HG03039 (cell line): Measurements from ENCODE around the gene SLMAP.

Source experiments
- ATAC-seq: cut with Tn5 transposase; IDR thresholded peaks from one replicate; pipeline ENCODE4 v1.9.1; 2021; ENCODE audit warnings: mild to moderate bottlenecking, moderate library complexity; ENCODE audit not compliant: unreplicated experiment

SLMAP gene

DNA sequence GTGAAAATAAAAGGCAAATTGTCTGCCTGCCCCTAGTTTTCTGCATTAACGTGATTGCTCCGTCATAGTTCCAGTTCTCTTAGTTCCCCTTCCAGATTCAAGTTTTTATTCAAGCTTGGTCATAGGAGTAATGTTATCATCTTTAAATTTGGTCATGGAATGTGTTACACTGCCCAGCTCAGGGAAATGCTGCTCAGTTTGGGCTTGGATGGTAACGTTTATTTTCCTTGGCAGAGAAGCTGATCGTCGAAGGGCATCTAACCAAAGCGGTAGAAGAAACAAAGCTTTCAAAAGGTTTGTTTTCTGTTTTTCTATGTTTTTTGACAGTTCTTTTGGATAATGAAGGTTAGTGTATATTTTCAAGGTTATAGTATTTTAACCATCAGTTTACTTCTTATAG lies 133.7 kb downstream of the SLMAP start:
- no peak for ATAC-seq

DNA sequence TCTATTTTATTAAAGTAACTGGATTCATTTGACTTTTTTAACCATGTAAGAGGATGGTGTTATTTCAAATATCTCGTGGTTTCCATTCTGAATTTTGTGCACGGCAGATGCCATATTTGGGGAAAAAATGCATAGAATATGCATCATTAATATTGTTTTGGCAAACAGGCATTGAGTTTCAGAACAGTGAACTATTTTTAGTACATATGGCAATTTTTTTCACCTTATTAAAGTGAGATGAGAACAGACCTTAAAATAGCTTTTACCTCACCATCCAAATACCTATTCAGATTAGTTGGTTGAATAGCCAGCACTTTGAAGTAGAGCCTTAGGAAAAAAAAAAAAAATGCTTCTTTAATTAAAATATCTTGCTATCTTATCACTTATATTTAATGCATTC lies 134.8 kb downstream of the SLMAP start:
- no peak for ATAC-seq

DNA sequence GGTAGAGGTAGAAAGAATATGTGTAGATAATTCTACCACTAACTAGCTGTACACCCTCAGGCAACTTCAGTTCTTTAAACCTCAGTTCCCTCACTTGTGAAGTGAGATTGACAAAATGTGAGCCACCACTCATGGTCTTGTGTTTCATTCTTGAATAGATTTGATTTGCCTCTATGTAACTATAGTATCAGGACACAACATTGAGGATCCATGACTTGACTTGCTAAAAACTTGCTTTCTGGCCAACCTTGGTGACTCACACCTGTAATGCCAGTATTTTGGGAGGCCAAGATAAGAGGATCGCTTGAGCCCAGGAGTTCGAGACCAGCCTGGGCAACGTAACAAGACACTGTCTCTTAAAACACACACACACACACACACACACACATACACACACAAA lies 136.3 kb downstream of the SLMAP start:
- ATAC-seq: no peak

DNA sequence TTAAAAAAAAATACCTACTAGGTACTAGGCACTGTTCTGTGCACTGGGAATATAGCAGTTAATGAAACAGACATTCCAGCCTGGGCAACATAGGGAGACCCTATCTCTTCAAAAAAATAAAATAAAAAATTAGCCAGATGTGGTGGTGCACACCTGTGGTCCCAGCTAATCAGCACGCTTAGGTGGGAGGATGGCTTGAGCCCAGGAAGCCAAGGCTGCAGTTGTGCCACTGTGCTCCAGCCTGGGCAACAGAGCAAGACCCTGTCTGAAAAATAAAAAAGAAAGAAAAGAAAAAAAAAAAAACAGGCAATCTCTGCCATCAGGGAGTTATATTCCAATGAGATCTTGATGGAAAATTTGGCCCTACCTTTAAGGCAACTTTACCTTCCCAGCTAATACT lies 137.0 kb downstream of the SLMAP start:
- ATAC-seq: no peak

DNA sequence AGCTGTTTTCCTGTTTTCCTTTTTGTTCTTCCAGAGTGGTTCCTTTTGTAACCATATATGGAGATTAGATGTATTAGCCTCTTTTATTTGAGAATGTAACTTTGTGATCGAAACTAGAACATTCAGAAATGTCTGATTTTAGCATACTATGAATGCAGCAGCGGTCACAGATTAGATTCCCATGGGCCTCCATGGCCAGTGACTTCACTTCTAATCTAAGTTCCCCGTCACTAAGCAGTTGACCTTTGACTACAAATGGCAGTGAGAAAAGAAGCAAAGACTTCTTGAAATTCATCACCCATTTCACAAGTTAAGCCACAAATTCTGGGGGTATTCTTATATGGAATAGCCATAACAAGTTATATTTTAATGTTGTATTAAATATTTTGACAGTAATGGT lies 137.6 kb downstream of the SLMAP start:
- ATAC-seq: no peak

DNA sequence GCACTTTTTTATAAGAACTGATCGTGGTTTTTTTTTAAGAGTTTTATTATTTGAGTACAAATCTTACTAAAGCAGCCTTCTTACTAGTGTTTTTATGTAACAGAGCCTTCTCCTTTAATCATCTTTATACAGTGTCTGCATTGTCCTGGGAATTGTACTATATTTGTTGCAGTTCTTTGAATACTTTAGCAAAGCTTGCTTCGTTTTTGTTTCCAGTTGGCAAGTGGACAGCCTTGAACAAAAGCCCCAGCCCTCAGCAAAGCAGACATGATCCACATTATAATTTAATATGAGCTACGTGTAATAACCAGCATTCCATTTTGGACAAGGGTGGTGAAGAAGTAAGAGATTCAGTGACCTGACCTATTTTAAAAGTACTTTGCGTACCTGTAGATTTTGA lies 139.9 kb downstream of the SLMAP start:
- no peak for ATAC-seq

DNA sequence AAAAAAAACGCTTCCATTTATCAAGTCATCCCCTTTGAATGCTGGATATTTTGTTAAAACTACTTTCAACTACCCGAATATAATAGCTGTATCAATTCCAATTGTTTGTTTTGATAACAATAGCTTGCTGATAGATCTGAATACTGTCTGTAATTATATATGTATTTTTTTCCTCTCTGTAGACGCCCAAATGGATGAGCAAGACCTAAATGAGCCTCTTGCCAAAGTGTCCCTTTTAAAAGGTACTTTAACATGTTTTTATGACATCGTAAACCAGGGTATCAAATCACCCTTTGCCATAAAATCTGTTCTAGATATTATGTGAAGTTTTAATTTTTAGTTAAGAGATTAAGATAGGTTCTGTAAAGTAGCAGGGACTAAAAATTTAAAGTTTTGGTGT lies 140.6 kb downstream of the SLMAP start:
- no peak for ATAC-seq

DNA sequence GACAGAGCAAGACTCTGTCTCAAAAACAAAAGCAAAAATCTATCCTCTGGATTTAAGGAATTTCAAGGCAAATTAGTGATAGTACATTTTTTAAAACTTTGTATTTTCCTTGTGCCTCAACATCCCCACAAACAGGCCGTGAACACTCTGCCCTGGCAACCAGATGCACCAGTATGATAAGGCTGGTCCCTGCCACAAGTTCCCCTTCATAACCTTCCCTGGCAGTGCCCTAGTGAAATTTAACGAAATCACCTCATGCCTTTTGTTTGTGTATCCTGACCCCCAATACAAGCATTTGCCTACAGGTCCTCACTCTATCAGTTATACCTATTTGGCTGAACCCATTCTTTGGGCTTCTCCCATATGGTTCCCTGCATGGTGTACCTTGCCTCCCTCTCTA lies 144.7 kb downstream of the SLMAP start:
- ATAC-seq: no peak

DNA sequence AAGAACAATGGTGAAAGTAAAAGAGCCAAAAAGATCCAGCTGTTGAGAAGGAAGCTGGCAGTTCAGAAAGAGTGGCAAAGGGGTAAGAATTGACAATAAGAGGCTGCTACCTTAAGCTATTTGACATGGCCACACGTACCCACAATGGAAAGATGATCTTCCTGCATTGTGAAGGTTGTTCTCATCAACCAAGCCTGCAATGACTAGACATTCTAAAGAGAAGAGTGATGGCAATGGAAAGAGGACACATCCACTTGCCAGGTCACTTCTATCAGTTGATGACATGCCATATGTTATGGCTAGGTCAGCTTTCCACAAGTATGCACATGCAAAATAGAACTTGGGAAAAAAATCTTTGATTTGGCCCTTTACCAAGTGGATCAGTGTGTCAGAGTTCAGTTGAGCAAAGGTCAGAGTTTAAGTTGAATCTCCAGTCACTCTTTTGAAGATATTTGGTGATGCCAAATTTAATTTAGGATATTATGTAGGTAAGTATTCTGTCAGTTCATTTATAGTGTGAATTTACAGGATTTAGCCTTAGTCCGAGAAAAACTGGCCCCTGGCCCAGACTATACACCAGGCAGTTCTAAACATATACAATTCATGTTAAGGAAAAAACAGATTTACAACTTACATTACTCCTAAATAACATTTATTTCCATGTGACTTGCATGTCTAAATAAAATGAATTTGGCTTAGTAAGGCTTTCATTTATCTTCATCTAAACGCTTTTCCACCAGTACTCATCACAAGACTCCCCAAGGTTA lies 147.2 kb downstream of the SLMAP start:
- no peak for ATAC-seq

DNA sequence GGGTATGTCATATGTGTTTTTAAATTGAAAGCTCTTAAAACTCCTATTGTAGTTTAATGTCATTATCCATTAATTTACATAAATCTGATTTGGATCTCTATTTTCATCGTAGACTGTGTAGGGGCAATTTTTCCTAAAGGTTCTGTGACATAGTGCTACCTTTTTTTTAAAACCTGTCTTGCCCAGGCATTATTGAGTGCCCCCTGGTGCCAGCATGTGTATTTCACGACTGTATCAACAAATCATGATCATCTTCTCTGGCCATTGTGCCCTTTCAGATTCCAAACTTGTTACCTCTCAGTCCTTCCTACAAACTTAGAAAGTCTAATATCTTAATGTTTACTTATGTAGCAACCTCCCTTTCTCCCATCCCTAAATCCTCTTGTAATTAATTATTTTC lies 154.9 kb downstream of the SLMAP start:
- no peak for ATAC-seq

DNA sequence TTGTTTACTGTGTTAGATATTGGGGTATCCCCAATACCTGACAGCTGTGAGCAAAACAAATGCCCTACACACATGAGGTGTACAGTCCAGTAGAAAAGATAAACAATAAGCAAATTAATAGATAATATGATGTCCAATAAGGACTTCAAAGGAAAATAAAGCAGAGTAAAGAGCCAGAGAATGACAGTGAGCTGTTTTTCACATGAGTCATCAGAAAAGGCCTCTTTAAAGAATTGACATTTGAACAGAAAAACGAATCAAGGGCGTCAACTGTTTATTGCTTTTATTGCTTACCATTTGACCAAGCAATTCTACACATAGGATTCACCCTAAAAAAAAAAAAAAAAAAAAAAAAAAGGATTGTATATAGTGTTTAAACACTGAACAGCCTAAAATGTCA lies 155.5 kb downstream of the SLMAP start:
- ATAC-seq: no peak

DNA sequence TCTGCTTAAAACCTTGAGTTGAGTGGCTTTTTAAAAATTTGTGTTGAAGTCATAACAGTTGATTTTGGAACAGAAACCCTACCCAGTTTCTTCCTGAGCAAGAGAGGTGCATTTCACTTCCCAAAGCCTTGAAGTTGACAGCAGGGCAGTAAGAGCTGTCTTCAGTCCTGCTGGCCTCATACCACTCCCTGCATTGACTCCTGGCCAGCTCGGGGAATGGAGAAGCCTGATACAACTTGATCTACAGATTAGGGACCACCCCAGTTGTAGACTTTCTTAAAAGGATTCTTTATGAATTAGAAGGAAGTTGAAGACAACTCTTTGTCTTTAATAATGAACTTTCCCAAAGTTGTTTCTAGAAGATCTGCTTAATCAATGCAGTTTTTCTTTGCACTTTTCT lies 161.5 kb downstream of the SLMAP start:
- no peak for ATAC-seq

DNA sequence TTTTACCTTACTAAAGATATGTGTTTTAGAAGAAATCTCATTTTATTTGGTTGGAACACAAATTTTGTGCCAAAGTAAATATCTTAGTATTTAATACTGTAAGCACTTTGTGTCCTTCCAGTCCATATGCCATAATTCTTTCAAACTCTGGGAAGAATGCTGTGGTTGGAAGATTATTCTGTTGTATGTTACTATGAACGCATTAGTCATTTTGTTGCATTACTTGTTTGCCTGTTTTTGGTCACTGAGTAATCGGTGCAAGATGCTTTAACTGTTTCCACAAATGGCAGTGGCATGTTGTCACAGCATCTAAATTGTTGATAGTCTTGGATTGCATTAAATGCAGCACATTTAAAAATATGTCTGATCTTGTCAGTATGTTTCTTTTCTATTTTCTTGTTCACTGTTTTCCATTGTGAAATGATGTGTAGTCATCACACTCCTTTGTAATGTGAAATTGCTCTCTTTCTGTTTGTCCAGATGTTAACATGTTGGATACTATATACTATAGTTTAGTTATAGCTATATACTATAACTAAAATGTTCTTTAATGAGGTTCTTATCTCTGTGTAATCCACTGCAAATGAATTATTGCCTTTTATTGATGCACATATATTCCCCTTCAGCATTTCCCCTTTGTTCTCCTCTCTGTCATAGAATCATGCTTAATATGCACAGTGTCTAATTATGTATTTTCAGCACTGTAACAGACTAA lies 162.2 kb downstream of the SLMAP start:
- ATAC-seq: no peak

DNA sequence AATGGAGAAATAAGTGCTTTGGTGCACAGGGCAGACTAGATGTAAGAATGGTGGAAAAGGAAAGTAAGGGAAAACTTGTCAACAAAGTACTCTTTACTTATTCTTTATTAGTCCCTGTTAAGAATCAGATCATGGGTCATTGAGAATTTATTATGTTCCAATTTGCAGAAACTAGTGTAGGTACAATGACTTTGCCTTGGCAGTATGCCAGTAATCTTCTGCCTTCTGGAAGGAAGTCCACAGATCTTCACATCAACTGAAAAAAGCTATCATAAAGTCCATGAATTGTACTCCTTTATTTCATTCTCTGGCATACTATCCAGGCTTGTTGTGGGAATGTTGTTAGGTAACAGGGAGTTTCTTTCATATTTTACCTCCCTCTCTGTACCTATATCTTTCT lies 163.9 kb downstream of the SLMAP start:
- no peak for ATAC-seq

DNA sequence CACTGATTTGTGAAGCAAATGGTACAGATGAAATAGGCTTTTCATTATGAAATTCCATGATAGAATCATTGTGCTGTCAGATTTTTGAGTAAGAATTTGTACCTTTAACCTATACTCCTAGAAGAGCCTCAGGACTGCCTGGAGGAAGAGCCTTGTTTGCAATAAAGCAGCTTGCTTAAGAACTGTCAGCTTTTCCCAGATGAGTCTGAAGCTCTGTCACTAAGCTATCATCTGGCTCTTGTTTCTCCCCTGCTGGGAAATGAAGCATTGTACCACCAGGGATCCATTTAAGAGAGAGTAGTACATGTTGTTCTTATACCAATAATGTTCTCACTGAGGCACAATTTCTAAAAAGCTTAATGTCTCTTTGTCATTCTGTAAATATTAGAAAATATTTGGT lies 167.0 kb downstream of the SLMAP start:
- no peak for ATAC-seq

DNA sequence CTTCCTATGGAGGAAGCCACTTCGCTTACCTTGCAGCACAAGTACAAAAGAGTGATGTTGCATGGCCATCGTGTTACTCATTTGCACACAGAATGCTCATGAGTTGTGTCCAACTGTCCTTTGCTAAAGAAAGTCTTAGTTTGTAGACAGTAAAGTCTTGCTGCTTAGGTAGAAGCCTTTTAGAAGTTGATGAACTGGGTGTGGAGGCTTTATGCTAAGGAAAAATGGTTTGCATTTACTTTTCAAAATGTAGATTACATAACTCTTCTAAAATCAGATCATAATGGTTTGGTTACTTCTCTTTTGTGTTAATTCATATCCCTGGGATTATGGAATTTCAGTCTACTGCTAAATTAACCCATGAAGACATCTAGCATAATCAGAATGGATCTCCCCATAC lies 167.6 kb downstream of the SLMAP start:
- no peak for ATAC-seq

DNA sequence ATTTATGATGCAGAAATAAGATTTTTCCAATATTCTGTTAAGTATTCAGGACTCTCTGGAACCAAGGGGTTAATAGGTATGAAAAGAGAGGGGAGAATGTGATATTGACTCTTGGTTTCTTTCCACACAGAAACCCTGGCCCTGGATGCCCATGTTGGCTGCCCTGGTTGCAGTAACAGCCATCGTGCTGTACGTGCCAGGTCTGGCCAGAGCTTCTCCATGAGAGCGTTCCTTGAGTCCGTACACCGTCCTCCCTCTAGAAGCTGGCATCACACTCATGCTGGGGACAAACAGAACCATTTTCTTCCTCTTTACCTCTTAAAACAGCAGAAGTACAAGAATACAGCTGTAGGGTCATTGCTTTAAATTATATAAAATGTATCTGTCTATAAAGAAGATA lies 171.1 kb downstream of the SLMAP start:
- no peak for ATAC-seq

DNA sequence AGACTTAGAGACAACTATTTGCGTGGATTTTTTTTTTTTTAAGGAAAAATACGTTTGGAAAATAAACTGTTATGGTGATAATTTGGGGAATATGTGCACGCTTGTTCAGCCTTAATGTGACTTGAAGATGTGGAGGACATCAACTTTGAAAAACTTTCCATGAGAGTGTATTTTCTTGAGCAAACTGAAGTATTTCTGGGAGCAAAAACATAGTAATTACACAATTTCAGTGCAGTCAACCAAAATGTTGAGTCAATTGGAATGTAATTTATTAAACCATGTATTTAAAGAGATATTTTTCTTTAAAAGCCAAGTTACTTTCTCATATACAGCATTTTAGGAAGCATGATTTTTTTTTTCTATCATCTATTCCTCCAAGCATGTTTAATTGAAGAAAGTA lies 171.8 kb downstream of the SLMAP start:
- ATAC-seq: no peak

DNA sequence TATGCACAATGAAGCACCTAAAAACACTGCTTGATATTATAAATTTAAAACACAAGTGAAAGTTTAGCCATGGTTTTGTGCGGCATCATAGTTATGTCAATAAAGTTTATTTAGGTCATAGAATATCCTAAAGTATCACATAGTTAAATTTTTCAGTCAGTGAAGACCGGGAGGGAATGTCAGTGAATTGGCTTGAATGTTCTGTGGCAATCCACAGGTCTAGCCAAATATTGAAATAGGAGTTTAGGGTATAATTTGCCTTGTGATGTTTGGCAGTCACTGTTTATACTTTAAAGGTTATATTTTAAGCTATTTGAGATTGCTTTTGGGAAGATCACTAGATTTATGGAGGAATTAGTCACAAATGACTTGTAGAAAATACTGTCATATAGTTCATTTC lies 172.4 kb downstream of the SLMAP start:
- no peak for ATAC-seq

DNA sequence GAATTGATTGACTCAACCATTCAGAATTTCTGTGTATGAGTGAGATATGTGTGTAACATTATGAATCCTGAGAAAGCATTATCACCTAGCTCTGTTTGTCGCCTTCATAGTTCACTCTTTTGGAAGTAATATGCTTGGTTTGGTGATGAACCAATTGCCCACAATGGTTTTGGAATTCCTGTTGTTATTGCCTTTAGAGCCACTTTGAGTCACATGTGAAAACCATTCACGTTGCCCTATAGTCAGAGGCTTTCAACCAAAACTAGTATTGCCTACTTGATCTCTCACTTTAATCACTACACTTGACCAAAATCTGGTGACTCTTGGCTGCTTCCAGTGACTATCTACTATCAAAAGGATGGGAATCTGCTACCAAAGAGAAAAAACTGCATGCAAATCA lies 173.9 kb downstream of the SLMAP start:
- ATAC-seq: no peak

DNA sequence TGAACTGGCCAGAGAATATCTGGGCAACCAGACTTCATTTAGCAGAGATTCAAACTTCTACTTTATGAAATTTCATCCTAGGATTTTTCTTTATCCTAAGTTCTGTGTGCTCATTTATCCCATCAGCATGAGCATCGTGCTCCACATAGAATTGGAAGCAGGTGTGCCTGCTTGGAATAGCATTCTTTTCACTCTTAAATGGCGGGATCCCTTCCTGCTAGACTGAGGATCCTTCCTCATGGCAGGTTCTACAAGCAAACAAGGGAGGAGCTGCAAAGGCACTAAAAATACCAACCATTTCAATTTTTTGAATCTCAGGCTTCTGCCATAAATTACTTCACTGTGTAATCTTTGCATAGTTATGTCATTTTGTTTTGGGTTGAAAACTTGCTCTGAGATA lies 177.5 kb downstream of the SLMAP start:
- no peak for ATAC-seq

DNA sequence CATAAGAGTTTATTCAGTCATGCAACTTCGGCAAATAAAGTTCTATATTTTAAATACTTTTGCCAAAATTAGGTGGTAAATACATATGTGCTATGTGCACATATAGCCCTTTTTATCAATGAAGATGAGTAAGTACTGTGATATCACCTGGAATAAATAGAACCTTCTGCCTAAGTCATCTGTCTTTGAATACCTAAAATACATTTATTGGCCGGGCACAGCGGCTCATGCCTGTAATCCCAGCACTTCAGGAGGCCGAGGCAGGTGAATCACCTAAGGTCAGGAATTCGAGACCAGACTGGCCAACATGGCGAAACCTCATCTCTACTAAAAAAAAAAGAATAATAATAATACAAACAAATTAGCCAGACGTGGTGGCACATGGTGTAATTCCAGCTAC lies 178.3 kb downstream of the SLMAP start:
- ATAC-seq: no peak

DNA sequence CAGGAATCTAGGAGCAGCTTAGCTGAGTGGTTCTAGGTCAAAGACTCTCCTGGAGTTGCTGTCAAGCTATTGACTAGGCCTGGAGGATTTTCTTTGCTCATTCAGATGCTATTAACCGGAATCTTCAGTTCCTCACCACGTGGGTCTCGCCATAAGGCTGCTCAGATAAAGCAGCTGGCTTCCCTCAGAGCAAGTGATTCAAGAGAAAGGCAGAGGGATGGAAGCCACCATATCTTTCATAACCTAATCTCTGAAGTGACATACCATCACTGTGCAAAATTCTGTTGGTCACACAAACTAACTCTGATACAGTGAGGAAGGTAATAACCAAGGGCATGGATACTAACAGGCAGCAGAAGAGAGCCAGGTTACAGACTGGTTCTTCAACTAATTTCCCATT lies 179.4 kb downstream of the SLMAP start:
- ATAC-seq: no peak
